Stimulated activated CD4-positive, alpha-beta T cell treated with anti-CD3 and anti-CD28 coated beads, Interleukin-15, amount 100 ng/mL, for 24 hours (primary cell): ENCODE data around the gene PCDH10.
"Not testable (repeated sequence)": the region's sequence is repeated elsewhere in the genome, so short reads cannot be mapped to it uniquely, and the experiment has no call there.

Source experiments
- DNase-seq: peaks from one replicate; pipeline ENCODE4 v3.0.0-alpha.2; 2020

PCDH10 gene

GRCh38 chr4:133240451-133240850, 91.4 kb downstream of the PCDH10 start:
- DNase-seq: not testable (repeated sequence)
